PFSK-1 (cell line): ENCODE measurements around the gene RALGAPA2.

Source experiments
- FOXP2 ChIP-seq: optimal IDR thresholded peaks from 2 replicates; pipeline ENCODE3; 2011; ENCODE audit warnings: borderline replicate concordance, control low read depth, inconsistent platforms; ENCODE audit not compliant: insufficient read depth; ENCODE audit errors: extremely low read length, extremely low read depth
- POLR2AphosphoS5 ChIP-seq: IDR thresholded peaks from 2 replicates; pipeline ENCODE4 v1.6.1; 2012; ENCODE audit warnings: low read depth, mild to moderate bottlenecking, control low read depth, low read length, moderate library complexity
- SIN3A ChIP-seq: IDR thresholded peaks from 2 replicates; pipeline ENCODE4 v1.6.1; 2012; ENCODE audit warnings: mild to moderate bottlenecking, low read length, moderate library complexity, borderline replicate concordance; ENCODE audit not compliant: insufficient read depth
- TAF1 ChIP-seq: IDR thresholded peaks from 2 replicates; pipeline ENCODE4 v1.6.1; 2012; ENCODE audit warnings: low read length, control low read depth, borderline replicate concordance; ENCODE audit not compliant: insufficient read depth
- TF ChIP-seq, protein P1 (sequence below), 2 experiments: IDR thresholded peaks; 2 replicates each; pipeline versions ENCODE4 v1.6.1 to v1.8.0; 2011 to 2012; ENCODE audit warnings: low read depth in 2 of 2, low read length in 2 of 2, control low read depth in 1 of 2, inconsistent platforms in 1 of 2, mild to moderate bottlenecking in 1 of 2, moderate library complexity in 1 of 2; ENCODE audit not compliant: insufficient read depth in 1 of 2

DNA sequence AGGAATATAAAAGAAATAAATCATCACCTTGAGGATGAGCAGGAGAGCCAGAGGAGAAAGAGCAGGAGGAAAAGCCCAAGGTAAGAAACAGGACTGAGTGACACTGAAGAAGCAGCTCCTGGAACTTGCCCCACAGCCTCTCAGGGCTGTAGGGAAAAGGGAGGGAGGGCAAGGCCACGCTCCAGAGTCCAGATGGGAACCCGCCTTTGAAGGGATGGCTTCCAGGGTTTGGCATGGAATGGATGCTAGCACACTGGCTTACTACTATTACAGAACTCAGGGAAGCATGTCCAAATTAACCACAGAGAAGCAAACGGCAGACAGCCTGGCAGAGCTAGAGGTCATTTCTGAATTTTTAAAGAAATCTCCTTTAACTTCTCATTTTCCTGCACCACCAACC is 26.8 kb downstream of the RALGAPA2 start:
- TF ChIP-seq SIN3A (no peak), POLR2AphosphoS5 (no peak), TAF1 (no peak), FOXP2 (no peak)
- TF ChIP-seq, protein P1, sequence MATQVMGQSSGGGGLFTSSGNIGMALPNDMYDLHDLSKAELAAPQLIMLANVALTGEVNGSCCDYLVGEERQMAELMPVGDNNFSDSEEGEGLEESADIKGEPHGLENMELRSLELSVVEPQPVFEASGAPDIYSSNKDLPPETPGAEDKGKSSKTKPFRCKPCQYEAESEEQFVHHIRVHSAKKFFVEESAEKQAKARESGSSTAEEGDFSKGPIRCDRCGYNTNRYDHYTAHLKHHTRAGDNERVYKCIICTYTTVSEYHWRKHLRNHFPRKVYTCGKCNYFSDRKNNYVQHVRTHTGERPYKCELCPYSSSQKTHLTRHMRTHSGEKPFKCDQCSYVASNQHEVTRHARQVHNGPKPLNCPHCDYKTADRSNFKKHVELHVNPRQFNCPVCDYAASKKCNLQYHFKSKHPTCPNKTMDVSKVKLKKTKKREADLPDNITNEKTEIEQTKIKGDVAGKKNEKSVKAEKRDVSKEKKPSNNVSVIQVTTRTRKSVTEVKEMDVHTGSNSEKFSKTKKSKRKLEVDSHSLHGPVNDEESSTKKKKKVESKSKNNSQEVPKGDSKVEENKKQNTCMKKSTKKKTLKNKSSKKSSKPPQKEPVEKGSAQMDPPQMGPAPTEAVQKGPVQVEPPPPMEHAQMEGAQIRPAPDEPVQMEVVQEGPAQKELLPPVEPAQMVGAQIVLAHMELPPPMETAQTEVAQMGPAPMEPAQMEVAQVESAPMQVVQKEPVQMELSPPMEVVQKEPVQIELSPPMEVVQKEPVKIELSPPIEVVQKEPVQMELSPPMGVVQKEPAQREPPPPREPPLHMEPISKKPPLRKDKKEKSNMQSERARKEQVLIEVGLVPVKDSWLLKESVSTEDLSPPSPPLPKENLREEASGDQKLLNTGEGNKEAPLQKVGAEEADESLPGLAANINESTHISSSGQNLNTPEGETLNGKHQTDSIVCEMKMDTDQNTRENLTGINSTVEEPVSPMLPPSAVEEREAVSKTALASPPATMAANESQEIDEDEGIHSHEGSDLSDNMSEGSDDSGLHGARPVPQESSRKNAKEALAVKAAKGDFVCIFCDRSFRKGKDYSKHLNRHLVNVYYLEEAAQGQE (IDR thresholded peaks at IDR 0.05; ENCODE audit: insufficient read depth in 1 of 2, low read depth in 2 of 2, low read length in 2 of 2), result no peak
